Astrocyte of the cerebellum (primary cell): ENCODE measurements around the gene ALDH5A1.

Experiments used
- DNase-seq: peaks from one replicate; pipeline ENCODE4 v3.0.0-alpha.2; 2011; ENCODE audit warnings: low read depth
- H3K4me3 ChIP-seq: 2 replicates; pipeline ENCODE4 v1.5.1; 2011; ENCODE audit warnings: mild to moderate bottlenecking, low read depth, low read length, moderate library complexity
- in situ Hi-C: cut with HindIII; loops from 2 replicates; pipeline ENCODE4 v1.10.0; 2017; ENCODE audit warnings: low sequenced_read_pairs
- TF ChIP-seq, protein P1 (sequence below): IDR thresholded peaks from 2 replicates; pipeline ENCODE4 v1.5.1; 2012; ENCODE audit warnings: low read length, low read depth, moderate library complexity, mild to moderate bottlenecking; ENCODE audit errors: missing control alignments

Gene ALDH5A1

GRCh38 chr6:24464253-24465038 is 30.3 kb upstream of the ALDH5A1 start:
- TF ChIP-seq, protein P1, sequence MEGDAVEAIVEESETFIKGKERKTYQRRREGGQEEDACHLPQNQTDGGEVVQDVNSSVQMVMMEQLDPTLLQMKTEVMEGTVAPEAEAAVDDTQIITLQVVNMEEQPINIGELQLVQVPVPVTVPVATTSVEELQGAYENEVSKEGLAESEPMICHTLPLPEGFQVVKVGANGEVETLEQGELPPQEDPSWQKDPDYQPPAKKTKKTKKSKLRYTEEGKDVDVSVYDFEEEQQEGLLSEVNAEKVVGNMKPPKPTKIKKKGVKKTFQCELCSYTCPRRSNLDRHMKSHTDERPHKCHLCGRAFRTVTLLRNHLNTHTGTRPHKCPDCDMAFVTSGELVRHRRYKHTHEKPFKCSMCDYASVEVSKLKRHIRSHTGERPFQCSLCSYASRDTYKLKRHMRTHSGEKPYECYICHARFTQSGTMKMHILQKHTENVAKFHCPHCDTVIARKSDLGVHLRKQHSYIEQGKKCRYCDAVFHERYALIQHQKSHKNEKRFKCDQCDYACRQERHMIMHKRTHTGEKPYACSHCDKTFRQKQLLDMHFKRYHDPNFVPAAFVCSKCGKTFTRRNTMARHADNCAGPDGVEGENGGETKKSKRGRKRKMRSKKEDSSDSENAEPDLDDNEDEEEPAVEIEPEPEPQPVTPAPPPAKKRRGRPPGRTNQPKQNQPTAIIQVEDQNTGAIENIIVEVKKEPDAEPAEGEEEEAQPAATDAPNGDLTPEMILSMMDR: no peak
- H3K4me3 ChIP-seq: no peak overlapping the region
- in situ Hi-C loops: no loop called here
- DNase-seq: no peak

DNA sequence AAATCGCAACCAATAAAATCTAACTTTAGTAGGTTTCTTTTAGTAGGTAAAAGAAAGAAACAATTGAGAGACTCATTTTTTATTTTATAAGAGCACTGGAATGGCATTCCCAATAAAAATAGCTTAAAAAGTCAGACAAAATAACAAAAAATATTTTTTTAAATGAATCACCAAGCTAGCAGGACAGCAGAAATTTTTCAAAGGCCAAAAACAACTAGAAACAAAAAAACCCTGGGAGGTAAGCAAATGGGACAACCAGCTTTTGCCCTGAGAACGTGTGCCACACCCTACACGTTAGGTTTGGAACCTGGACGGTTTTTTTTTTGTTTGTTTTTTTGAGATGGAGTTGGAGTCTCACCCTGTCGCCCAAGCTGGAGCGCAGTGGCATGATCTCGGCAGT is 25.0 kb upstream of the ALDH5A1 start:
- TF ChIP-seq, protein P1: no peak
- no peak for DNase-seq
- in situ Hi-C loops: no loop called here
- no peak overlapping the region for H3K4me3 ChIP-seq

DNA sequence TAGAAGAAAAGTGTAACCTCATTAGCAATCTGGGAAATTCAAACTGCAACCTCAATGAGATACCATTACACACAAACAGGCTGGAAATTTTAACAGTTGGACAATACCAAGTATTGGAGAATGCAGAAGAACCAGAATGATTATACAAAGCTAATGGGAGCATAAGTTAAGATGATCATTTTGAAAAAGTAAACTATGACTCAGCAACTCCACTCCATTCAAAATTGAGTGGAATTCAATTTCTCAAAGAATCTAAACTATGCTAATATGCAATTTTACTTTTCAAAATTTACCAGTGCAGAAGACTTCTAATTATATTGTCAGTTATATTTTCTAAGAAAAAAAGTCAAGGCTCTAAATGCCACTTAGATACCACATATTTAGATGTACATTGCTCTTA is 22.6 kb upstream of the ALDH5A1 start:
- H3K4me3 ChIP-seq: no peak overlapping the region
- TF ChIP-seq, protein P1: no peak
- in situ Hi-C loops: no loop called here
- DNase-seq: no peak

GRCh38 chr6:24476631-24477030 is 18.1 kb upstream of the ALDH5A1 start:
- H3K4me3 ChIP-seq: no peak overlapping the region
- TF ChIP-seq, protein P1: no peak
- no peak for DNase-seq
- in situ Hi-C loops: no loop called here

DNA sequence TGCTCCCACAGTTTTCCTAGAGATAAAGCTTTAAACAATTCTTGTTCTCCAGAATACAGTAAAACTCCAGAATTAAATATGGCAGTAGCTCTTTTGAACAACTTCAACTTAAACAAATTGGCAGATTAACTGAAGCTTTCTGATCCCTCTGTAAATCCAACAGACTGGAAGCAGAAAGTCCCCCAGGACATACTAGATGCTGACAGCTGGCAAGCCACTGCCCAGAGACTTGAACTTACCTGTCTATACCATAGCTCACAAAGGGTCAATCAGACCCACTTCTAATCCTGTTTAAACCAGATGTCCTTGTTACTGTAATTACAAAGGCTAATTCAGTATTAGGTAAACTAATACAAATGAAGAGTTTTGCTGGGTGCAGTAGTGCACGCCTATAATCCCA is 17.7 kb upstream of the ALDH5A1 start:
- no peak for DNase-seq
- H3K4me3 ChIP-seq: no peak overlapping the region
- TF ChIP-seq, protein P1: no peak
- in situ Hi-C loops: no loop called here

DNA sequence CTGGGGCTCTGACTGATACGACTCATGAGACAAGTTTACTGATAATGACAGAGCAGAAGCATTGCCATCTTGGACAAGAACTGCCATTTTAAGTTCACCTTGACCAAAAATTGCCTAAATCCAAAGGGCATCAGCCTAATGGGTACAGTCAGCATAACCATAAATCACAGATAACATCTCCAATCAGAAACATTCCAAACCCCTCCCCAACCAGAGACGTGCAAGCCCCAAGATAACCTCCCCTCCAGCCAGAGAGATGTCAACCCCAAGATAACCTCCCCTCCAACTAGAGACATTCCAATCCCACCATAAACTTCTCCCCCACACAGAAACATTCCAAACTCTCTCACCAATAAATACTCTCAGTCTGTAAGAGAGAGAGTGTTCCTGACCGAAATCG is 15.9 kb upstream of the ALDH5A1 start:
- DNase-seq: no peak

More for the DNA sequence above, 15.9 kb upstream of the ALDH5A1 start:
- H3K4me3 ChIP-seq: no peak overlapping the region
- TF ChIP-seq, protein P1: no peak
- in situ Hi-C loops: no loop called here
